SW480 (cell line): ENCODE measurements around the gene RBM28.

ENCODE experiments used
- DNase-seq: peaks from one replicate; pipeline ENCODE4 v3.0.0-alpha.2; 2016; ENCODE audit warnings: low spot score

The RBM28 gene

DNA sequence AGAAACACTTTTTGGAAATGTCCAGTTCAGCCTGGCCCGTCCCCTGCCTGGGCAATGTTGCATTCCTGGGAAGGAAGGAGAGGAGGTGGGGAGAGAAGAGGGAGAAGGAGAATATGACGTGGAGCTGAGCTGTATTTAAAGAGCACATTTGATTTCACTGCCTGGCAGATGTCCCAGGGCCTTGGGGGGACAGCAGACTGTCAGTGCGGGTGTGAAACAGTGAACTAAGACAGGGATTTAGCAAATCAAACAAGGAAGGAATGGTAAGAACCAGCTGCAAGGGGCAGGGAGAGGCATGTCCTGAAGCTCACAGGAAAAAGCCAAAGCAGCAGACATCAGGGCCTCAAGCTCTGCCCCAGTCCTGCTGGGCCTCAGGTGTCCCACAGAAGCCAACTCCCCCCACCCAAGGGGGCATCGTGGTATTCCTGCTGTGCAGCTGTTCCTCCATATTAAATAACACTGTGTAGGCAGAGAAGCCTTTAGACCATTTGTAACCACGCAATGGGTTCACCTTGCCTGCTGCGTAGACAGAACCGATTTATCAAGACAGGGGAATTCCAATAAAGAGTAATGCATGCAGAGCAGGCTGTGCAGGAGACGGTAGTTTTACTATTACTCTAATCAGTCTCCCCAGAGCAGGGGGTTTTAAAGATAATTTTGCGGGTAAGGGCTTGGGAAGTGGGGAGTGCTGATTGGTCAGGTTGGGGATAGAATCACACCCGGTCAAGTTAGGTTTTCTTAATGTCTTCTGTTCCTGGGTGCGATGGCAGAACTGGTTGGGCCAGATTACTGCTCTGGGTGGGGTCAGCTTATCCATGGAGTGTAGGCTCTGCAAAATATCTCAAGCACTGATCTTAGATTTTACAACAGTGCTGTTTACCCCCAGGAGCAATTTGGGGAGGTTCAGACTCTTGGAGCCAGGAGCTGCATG is 84.3 kb downstream of the RBM28 start:
- no peak for DNase-seq

DNA sequence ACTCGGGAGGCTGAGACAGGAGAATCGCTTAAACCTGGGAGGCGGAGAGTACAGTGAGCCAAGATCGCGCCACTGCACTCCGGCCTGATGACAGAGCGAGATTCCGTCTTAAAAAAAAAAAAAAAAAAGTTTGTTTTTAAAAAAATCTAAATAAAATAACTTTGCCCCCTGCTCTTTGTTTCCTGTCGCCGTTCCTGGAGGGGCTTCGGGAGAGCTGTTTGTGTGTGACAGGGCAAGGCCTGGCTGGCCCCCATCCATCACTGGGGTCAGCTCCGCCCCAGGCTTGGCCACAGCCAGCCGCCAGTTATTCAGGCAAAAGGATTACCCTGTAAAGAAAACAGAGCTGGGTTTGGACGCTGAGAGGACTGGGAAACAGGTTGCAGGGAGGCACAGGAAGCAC is 86.2 kb downstream of the RBM28 start:
- no peak for DNase-seq

DNA sequence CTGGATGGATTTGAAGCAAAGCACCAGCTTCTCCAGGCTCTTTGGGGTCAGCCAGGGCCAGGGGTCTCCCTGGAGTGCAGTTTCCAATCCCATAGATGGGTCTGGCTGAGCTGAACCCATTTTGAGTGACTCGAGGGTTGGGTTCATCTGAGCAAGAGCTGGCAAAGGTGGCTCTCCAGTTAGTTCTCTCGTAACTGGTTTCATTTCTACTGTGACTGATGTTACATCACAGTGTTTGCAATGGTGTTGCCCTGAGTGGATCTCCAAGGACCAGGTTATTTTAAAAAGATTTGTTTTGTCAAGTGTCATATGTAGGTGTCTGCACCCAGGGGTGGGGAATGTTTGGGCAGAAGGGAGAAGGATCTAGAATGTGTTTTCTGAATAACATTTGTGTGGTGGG is 88.4 kb downstream of the RBM28 start:
- DNase-seq: no peak

DNA sequence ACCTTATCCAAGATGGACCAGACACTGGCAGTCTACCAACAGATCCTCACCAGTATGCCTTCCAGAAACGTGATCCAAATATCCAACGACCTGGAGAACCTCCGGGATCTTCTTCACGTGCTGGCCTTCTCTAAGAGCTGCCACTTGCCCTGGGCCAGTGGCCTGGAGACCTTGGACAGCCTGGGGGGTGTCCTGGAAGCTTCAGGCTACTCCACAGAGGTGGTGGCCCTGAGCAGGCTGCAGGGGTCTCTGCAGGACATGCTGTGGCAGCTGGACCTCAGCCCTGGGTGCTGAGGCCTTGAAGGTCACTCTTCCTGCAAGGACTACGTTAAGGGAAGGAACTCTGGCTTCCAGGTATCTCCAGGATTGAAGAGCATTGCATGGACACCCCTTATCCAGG is 89.2 kb downstream of the RBM28 start:
- DNase-seq: no peak

DNA sequence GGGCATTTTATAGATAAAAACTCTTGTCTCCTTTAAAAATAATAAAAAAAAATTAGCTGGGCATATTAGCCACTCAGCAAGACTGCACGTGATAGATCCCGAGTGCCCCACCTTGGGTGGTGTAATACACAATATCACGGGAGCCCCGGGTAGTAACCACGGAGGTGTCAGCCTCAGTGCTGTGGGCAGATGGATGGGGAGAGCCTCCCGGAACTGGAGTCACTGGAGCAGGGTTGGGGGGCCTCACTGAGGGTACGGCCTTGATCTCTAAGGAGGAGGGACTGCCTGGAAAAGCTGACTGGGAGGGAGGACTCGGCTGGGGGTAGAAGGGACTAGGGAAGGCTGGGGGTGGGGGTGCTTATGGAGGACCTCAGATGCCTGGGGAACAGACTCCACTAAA is 90.0 kb downstream of the RBM28 start:
- no peak for DNase-seq

DNA sequence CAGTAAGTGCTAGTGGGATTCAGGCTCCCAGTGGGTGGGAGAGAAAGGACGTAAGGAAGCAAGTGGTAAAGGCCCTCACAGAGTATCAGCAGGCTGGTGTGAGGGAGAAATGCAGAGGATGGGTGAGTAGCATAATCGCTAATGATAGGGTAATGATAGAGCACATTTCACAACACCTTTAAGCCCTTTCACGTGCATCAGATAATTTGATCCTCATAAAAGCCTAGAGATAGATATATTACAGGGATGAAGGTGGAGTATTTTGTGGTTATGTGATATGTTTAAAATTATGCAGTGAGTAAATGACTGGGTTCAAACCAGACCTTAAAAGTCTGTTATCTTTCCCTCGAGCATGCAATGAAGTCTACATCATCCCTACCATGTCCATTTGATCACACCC is 92.4 kb downstream of the RBM28 start:
- no peak for DNase-seq
